ENCODE measurements around the gene CST9. TPM values are rescaled to one million over a fixed set of nuclear protein-coding genes. Genes with fewer than 3 reads are reported as not detected.

Gene CST9
- total RNA-seq, 1 experiment from 2014 or later: not detected

GRCh38 chr20:23631981-23632710 is 26.4 kb upstream of the CST9 start:
- Histone ChIP-seq H3K4me3 (replicated peaks in 1 of 2; ENCODE audit: low read depth in 1 of 2, low read length in 2 of 2) (no peak overlapping the region), H3K4me1 (ENCODE audit: control insufficient read depth in 1 of 2, insufficient read depth in 2 of 2, low read length in 2 of 2) (peaks cover 29 to 44% of the 10 kb centered on the region in 2 experiments), H2AFZ (ENCODE audit: low read depth, low read length, poor library complexity, severe bottlenecking) (no peak overlapping the region), H3K9me3 (ENCODE audit: control insufficient read depth in 1 of 2, insufficient read depth in 1 of 2, low read depth in 1 of 2, low read length in 2 of 2) (peaks cover 0 to 5% of the 10 kb centered on the region in 2 experiments; a peak in 1 of 4 replicates), H3K36me3 (ENCODE audit: control insufficient read depth in 1 of 2, insufficient read depth in 2 of 2, low read length in 2 of 2) (peaks cover 5% of the 10 kb centered on the region in 2 experiments; a peak in 2 of 4 replicates), H3K9me2 (ENCODE audit: insufficient read depth) (no peaks in the 10 kb centered on the region), H3K27ac (ENCODE audit: low read depth, low read length) (no peak overlapping the region), H4K20me1 (ENCODE audit: insufficient read depth) (no peaks in the 10 kb centered on the region), H3K27me3 (ENCODE audit: insufficient read depth, low read length) (no peaks in the 10 kb centered on the region), H3K79me2 (ENCODE audit: insufficient read depth, low read length) (peaks cover 17% of the 10 kb centered on the region), H3K9ac (ENCODE audit: low read length) (no peak overlapping the region), H3K4me2 (ENCODE audit: low read length) (no peak overlapping the region)
- DNase-seq (ENCODE audit: low read depth, low spot score): no peak
- ChIA-PET RAD21 (ENCODE audit: low non-redundant PET in 1 of 2, low total read pairs in 2 of 2, uncharacterized antibody in 2 of 2, unreplicated experiment in 2 of 2) (no interaction called here), POLR2A (no interaction called here), CTCF (no interaction called here)
- TF ChIP-seq JUND (IDR thresholded peaks at IDR 0.05): no peak
- TF ChIP-seq SP1 (IDR thresholded peaks at IDR 0.05; ENCODE audit: low read depth): no peak
- no peak for TF ChIP-seq REST (IDR thresholded peaks at IDR 0.05; ENCODE audit: low read depth)
- TF ChIP-seq SIN3A (IDR thresholded peaks at IDR 0.05; ENCODE audit: low read depth): no peak
- TF ChIP-seq TCF7L2 (IDR thresholded peaks at IDR 0.05; ENCODE audit: borderline replicate concordance, extremely low read depth, insufficient read depth, insufficient read length): no peak
- no peak for TF ChIP-seq SRF (IDR thresholded peaks at IDR 0.05; ENCODE audit: low read depth)
- TF ChIP-seq EZH2 (IDR thresholded peaks at IDR 0.05): no peak
- no peak for TF ChIP-seq ZFX (IDR thresholded peaks at IDR 0.05)
- no peak for TF ChIP-seq EZH2phosphoT487 (IDR thresholded peaks at IDR 0.05; ENCODE audit: borderline replicate concordance)
- TF ChIP-seq ZBTB33 (IDR thresholded peaks at IDR 0.05; ENCODE audit: extremely low read depth, insufficient replicate concordance, low read length): no peak
- TF ChIP-seq ATF3 (IDR thresholded peaks at IDR 0.05): no peak
- TF ChIP-seq CEBPB (IDR thresholded peaks at IDR 0.05; ENCODE audit: low read depth): no peak
- no peak for TF ChIP-seq ELF1 (IDR thresholded peaks at IDR 0.05; ENCODE audit: borderline replicate concordance, low read depth)
- no peak for TF ChIP-seq MAX (IDR thresholded peaks at IDR 0.05)
- no peak for TF ChIP-seq CBX3 (IDR thresholded peaks at IDR 0.05; ENCODE audit: low read depth)
- TF ChIP-seq POLR2AphosphoS5 (IDR thresholded peaks at IDR 0.05; ENCODE audit: low read depth, low read length): no peak
- no peak for TF ChIP-seq ZNF274 (IDR thresholded peaks at IDR 0.05; ENCODE audit: low read depth, low read length)
- no peak for TF ChIP-seq FOSL1 (IDR thresholded peaks at IDR 0.05; ENCODE audit: low read depth)
- no peak for TF ChIP-seq POLR2A (IDR thresholded peaks at IDR 0.05; ENCODE audit: borderline replicate concordance, extremely low read depth, insufficient read depth, insufficient read length)
- BruUV-seq (replicated peaks): no TSS peak
- intact Hi-C loops (cut with micrococcal nuclease): loop anchor here (10.0 kb wide), 1 partner anchor 1563 kb away; the partner anchor contains the start of gene ENTPD6
- ATAC-seq: no peak

Measured in HCT116 (cell line).